HG03066 (cell line): ENCODE data around the gene ESX1.
"Not testable (repeated sequence)": the region's sequence is repeated elsewhere in the genome, so short reads cannot be mapped to it uniquely, and the experiment has no call there.

Experiments
- ATAC-seq: cut with Tn5 transposase; IDR thresholded peaks from one replicate; pipeline ENCODE4 v1.9.1; 2021; ENCODE audit warnings: low read depth; ENCODE audit not compliant: unreplicated experiment

ESX1 gene

DNA sequence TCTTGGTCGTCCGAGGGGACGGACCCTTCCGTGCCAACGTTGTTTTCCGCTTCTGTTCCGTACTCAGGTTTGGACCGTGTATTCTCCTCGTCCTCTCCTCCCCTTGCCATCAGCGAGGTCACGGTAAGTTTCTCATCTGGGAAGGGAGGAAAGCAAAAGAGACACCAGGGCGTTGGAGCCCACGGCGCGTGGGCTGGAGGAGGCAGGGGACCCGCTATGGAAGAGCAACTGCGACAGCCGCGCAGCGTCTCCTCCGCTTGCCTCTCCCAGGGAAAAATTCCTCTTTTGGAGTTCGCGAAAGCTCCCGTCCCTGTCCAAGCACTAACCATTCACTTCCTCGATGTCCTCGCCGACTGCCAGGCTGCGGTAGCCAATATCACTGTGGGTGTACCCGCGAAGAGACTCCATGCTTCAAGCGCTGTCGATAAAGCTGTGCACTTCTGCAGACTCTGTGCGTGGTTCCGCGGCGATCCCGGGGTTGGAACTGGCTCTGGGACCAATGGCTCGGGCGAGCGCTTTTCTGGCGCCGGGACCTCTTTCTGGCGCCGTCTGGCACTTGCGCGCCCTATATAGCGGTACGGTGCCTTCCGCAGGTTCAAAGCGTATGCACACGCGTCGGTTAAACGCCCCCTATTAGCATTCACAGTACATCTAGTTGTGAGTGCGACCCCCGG lies at the start of gene ESX1:
Gene ESX1, minus strand, starts transcription at position 492 of the 674 bp plus-strand sequence. Its CDS starts 84 bp downstream, at position 408.
- no peak for ATAC-seq

- ATAC-seq: no peak
Measured at GRCh38 chrX:104295636-104296035, 40.9 kb upstream of the ESX1 start.

DNA sequence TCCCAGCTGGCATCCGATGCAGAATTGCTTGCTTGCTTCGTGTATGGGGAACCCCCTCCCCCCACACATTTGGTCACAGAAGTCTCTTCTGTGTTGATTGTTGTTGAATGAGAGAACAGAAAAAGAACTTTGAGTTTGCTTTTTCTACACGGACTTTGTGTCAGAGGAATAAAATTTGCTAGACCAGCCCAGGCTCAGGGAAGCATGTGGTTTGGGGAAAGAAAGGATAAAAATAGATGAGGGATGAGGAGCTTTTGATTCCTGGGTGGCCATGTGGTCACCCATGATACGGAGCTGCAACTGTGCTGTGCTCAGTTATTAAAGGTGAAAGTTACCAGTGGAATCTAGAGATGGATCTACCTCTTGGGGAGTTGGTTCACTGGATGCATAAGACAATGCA lies 34.2 kb upstream of the ESX1 start:
- no peak for ATAC-seq

DNA sequence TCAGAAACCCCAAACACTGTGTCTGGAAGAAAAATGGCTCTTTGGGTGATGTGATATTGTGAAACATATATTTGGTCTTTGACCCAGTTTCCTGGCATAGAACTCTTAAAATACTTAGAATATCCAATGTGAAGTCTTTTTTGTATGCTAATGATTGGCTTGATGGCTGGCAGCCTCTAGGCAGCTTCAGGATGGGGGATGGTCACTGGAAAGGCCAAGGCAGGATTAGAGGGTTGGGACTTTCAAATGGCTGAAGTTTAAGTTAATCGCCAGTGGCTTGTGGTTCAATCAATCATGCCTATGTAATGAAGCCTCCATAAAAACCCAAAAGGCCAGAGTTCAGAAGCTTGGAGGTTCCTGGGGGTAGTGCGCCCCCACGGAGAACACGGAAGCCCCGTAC lies 33.5 kb upstream of the ESX1 start:
- ATAC-seq: no peak

DNA sequence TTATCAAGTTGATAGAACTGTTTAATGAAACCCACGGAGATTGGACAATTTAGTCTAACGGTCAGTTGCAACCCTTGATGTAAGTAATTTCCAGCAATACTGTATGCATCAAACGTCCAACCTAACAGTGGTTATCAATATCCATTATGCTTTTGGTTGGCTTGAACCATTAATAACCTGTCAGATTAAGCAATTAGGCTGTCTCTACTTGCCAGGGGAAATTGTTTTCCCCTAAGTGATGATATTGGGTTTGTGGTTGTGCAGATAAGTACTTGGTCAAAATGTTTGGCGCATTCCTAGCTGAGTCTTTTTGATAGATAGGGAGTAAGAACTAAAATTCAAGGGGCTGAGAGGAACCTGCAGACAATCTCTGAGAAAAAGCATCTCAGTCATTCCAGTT lies 30.5 kb upstream of the ESX1 start:
- no peak for ATAC-seq

- ATAC-seq: no peak
Measured at GRCh38 chrX:104284507-104284906, 29.8 kb upstream of the ESX1 start.

DNA sequence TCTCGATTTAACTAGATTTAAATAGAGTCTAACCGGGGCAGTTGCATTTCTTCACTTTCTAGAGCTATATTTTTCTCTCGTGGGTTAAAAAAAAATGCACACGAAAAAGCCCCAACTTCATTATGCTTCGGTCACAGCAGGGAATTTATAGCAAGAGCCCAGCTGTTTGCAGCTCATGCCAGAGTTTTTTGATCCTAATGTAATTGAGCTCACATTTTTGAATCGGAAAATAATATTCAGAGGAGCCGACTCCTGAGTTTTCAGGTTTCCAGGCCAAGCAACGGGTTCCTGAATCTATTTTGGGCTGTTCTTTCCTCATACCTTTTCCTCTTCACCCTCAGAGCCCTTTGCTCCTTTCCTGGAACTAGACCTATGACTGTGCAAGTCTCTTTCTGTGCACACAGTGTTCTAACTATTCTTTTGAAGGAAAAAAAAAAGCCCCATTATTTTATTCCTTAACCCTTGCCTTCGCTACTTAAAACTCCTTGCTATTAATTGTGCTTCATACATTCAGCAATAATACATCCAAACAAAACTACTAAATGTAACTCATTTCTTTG lies 27.5 kb upstream of the ESX1 start:
- ATAC-seq: no peak

GRCh38 chrX:104281564-104281963 lies 26.8 kb upstream of the ESX1 start:
- ATAC-seq: no peak

- no peak for ATAC-seq
Measured at GRCh38 chrX:104280609-104281008, 25.9 kb upstream of the ESX1 start.

DNA sequence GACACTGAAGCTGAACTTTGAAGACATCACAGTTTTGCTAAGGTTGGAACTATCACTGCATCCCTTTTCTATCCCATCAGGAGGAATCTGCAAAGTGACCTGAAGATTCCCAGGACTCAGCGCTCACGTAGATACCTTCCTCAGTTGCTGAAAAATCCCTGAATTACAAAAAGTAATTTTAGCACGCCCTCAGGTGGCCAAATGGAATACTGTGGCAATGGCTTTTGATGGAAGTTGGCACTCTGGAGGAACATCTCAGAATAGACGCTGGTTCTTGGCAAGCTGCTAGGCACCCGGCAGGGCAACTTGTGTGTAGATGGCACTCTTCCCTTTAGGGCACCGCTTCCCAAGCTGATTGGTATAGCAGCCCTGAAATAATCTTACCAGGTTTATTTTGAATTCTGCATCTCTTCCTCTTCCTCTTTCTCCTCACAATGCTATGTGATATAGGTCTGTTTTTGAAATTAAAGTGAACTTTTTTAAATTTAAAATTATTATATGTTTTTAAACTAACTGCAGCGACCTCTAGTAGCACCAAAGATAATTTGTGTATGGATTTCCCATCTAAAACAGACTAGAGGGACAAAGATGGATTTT lies 16.3 kb upstream of the ESX1 start:
- ATAC-seq: no peak

GRCh38 chrX:104270212-104270611 lies 15.5 kb upstream of the ESX1 start:
- ATAC-seq: no peak

DNA sequence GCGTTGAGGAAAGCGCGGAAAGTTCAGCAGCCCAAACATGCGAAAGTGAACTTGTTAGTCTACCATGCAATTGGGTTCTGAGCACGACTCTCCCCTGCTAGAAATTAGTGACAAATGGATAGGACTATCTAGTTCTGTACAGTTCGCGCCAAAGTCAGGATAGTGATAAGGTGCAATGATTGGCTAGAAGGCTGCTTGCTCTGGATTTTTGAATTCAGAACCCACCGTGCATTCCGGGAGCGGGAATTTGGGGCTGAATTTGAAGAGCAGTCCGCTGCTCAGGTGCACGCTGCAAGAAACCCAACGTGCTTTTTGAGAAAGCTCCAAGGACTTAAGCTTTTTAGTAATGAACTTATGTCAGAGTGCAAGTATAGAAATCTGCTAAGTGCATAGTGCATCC lies 732 bp upstream of the ESX1 start:
- no peak for ATAC-seq

GRCh38 chrX:104253567-104254441 lies 929 bp downstream of the ESX1 start:
- no peak for ATAC-seq

DNA sequence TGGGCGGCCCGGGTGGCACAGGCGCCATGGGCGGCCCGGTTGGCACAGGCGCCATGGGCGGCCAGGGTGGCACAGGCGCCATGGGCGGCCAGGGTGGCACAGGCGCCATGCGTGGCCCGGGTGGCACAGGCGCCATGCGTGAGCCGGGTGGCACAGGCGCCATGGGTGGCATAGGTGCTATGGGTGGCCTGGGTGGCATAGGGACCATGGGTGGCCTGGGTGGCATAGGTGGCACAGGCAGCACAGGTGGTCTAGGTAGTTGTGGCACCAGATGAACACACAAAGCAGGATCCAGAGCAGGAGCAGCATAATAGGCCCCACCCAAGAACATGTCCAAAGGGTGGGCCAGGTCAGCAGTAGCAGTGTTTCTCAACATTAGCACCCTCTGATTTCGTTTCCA lies 4.3 kb downstream of the ESX1 start:
- no peak for ATAC-seq

DNA sequence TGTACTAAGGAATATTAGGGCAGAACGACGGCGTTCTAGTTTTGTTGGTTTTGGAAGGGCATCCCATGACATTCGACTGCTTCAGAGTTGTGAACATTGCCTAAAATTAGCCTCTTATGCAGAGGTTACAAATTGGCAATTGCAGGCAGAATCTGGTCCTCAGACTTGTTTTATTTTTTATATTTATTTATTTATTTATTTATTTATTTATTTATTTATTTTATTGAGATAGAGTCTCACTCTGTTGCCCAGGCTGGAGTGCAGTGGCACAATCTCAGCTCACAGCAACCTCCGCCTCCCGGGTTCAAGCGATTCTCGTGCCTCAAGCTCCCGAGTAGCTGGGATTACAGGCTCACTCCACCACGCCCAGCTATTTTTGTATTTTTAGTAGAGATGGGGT lies 24.7 kb downstream of the ESX1 start:
- ATAC-seq: not testable (repeated sequence)

DNA sequence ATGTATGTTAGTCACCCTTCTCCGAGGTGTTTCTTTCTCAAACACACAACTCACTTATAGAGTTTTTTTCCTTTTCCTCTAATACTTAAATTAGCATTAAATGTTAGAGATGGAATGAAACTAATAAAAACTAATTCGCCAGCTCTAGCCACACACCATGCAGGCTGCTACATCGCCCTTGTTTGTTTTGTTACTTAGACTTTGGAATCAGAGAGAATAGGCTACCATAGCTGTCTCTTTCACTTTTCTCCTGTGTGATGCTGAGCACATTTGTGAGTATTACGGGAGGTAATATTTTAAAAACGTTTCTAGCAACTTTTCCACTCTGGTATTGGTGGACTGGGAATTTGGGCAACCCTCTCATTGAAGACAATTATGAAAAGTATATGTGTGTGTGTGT lies 43.5 kb downstream of the ESX1 start:
- no peak for ATAC-seq

DNA sequence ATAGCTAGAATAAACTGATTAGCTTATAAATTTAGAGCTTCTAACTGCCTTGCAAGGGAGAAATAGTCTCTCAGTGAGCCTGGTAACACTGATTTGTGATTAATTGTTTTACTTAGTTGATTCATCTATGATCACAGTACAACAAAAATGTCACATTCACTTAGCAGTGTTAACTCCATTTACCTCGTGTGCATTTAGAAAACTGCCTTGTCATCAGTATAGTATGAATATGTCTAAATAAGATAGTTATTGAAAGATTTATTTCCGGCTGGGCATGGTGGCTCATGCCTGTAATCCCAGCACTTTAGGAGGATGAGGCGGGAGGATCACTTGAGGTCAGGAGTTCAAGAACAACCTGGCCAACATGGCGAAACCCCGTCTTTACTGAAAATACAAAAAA lies 49.2 kb downstream of the ESX1 start:
- no peak for ATAC-seq
